GM23338 (cell line): Measurements from ENCODE around the gene CLSTN2. TPM values are rescaled to one million over a fixed set of nuclear protein-coding genes. Genes with fewer than 3 reads are reported as not detected.

Experiments used
- ATAC-seq: fragments of 200-7000 bp; cut with Tn5 transposase; 3 replicates; pipeline ENCODE4 v1.9.1; 2020
- DNase-seq: peaks from one replicate; pipeline ENCODE4 v3.0.0-alpha.2; 2015; ENCODE audit warnings: low spot score
- H2AFZ ChIP-seq: fragments of 200-600 bp; sonication (generic); 2 replicates; pipeline ENCODE4 v1.8.0; 2016; ENCODE audit warnings: antibody characterized with exemption, mild to moderate bottlenecking, moderate library complexity
- H3F3A ChIP-seq: fragments of 200-600 bp; sonication (generic); replicated peaks from 2 replicates; pipeline ENCODE4 v1.8.0; 2017; ENCODE audit warnings: antibody characterized with exemption, mixed run types, low read depth
- H3K27ac ChIP-seq: fragments of 200-600 bp; sonication (generic); 2 replicates; pipeline ENCODE4 v1.6.1; 2016; ENCODE audit warnings: low read depth
- H3K27me3 ChIP-seq: fragments of 200-600 bp; sonication (generic); 2 replicates; pipeline ENCODE4 v1.8.0; 2016; ENCODE audit warnings: mild to moderate bottlenecking, mixed run types, moderate library complexity; ENCODE audit not compliant: insufficient read depth
- H3K36me3 ChIP-seq: fragments of 200-600 bp; sonication (generic); 2 replicates; pipeline ENCODE4 v1.8.0; 2016; ENCODE audit warnings: mild to moderate bottlenecking; ENCODE audit not compliant: insufficient read depth
- H3K4me1 ChIP-seq: fragments of 200-600 bp; sonication (generic); 2 replicates; pipeline ENCODE4 v1.8.0; 2016; ENCODE audit warnings: mild to moderate bottlenecking, moderate library complexity; ENCODE audit not compliant: insufficient read depth
- H3K4me2 ChIP-seq: fragments of 200-600 bp; sonication (generic); 2 replicates; pipeline ENCODE4 v1.7.1; 2017; ENCODE audit warnings: mixed run types
- H3K4me3 ChIP-seq: fragments of 200-600 bp; sonication (generic); 2 replicates; pipeline ENCODE4 v1.6.1; 2016; ENCODE audit warnings: mixed run types
- H3K79me2 ChIP-seq: fragments of 200-600 bp; sonication (generic); replicated peaks from 2 replicates; pipeline ENCODE4 v1.8.0; 2017; ENCODE audit warnings: mild to moderate bottlenecking; ENCODE audit not compliant: insufficient read depth
- H3K9me2 ChIP-seq: fragments of 200-600 bp; sonication (generic); 2 replicates; pipeline ENCODE4 v1.8.0; 2017; ENCODE audit not compliant: insufficient read depth
- H4K20me1 ChIP-seq: fragments of 200-600 bp; sonication (generic); replicated peaks from 2 replicates; pipeline ENCODE4 v1.8.0; 2017; ENCODE audit warnings: mild to moderate bottlenecking; ENCODE audit not compliant: insufficient read depth
- H3K27ac Mint-ChIP-seq: 2 replicates; pipeline ENCODE4 v1.8.0; 2020; ENCODE audit warnings: inconsistent platforms, mild to moderate bottlenecking, moderate library complexity, mixed read lengths
- H3K27me3 Mint-ChIP-seq: 3 replicates; pipeline ENCODE4 v1.8.0; 2022; ENCODE audit warnings: low read depth, mild to moderate bottlenecking, moderate library complexity, mixed read lengths, inconsistent platforms; ENCODE audit not compliant: insufficient read depth, poor library complexity
- H3K36me3 Mint-ChIP-seq: 3 replicates; pipeline ENCODE4 v1.8.0; 2021; ENCODE audit warnings: low read depth, mild to moderate bottlenecking, inconsistent platforms, moderate library complexity, mixed read lengths
- H3K4me1 Mint-ChIP-seq: 3 replicates; pipeline ENCODE4 v1.8.0; 2020; ENCODE audit warnings: mild to moderate bottlenecking, inconsistent platforms, mixed read lengths
- H3K4me3 Mint-ChIP-seq: 3 replicates; pipeline ENCODE4 v1.8.0; 2021; ENCODE audit warnings: moderate library complexity, mild to moderate bottlenecking, inconsistent platforms, mixed read lengths
- H3K9me3 Mint-ChIP-seq: 3 replicates; pipeline ENCODE4 v1.8.0; 2020; ENCODE audit warnings: moderate library complexity, mild to moderate bottlenecking, inconsistent platforms, mixed read lengths
- CREB1 ChIP-seq: fragments of 250-450 bp; sonication (Bioruptor Pico); IDR thresholded peaks from 2 replicates; pipeline ENCODE4 v1.5.0; 2020; ENCODE audit warnings: low read depth, mild to moderate bottlenecking, moderate library complexity
- ETS1 ChIP-seq: IDR thresholded peaks from 2 replicates; pipeline ENCODE4 v1.6.1; 2016; ENCODE audit warnings: antibody characterized with exemption
- EZH2phosphoT487 ChIP-seq: fragments of 200-600 bp; sonication (generic); IDR thresholded peaks from one replicate; pipeline ENCODE4 v1.8.1; 2018; ENCODE audit warnings: antibody characterized with exemption; ENCODE audit not compliant: unreplicated experiment
- JUNB ChIP-seq: IDR thresholded peaks from one replicate; pipeline ENCODE4 v1.6.1; 2016; ENCODE audit warnings: antibody characterized with exemption; ENCODE audit not compliant: unreplicated experiment
- NANOG ChIP-seq: IDR thresholded peaks from 2 replicates; pipeline ENCODE4 v1.6.1; 2016; ENCODE audit warnings: antibody characterized with exemption, borderline replicate concordance
- POLR2AphosphoS5 ChIP-seq: IDR thresholded peaks from 2 replicates; pipeline ENCODE4 v1.6.1; 2016; ENCODE audit warnings: antibody characterized with exemption, low read depth
- REST ChIP-seq: IDR thresholded peaks from one replicate; pipeline ENCODE4 v1.6.1; 2018; ENCODE audit warnings: antibody characterized with exemption; ENCODE audit not compliant: unreplicated experiment
- STAT1 ChIP-seq: IDR thresholded peaks from one replicate; pipeline ENCODE4 v1.6.1; 2016; ENCODE audit warnings: antibody characterized with exemption; ENCODE audit not compliant: unreplicated experiment
- ZNF114 ChIP-seq: fragments of 250-450 bp; sonication (Bioruptor Pico); IDR thresholded peaks from 2 replicates; pipeline ENCODE4 v1.5.0; 2020; ENCODE audit warnings: mild to moderate bottlenecking, moderate library complexity
- ZNF331 ChIP-seq: fragments of 250-450 bp; sonication (Bioruptor Pico); IDR thresholded peaks from 2 replicates; pipeline ENCODE4 v1.5.0; 2020; ENCODE audit warnings: low read depth, mild to moderate bottlenecking, moderate library complexity
- polyA plus RNA-seq: library from polyadenylated mRNA; unstranded; fragments of >200 nt; fragmentation: Nextera tagmentation; extraction: Ambion mirVana; gene quantifications from 2 replicates; pipeline ENCODE4 v1.2.1, GENCODE V29; 2016
- total RNA-seq: library from RNA; depleted of rRNA; stranded (reverse); fragments of >200 nt; shearing (Covaris generic); gene quantifications from 2 replicates; pipeline ENCODE4 v1.2.3, GENCODE V29; 2014
- TF ChIP-seq, protein P1 (sequence below), 2 experiments: fragments of 200-600 bp in 1 of 2; sonication (generic) in 1 of 2; conservative IDR thresholded peaks; 2 replicates each; pipeline versions ENCODE4 v1.5.1 to v1.6.1; 2016 to 2017; ENCODE audit warnings: antibody characterized with exemption in 2 of 2, low read depth in 2 of 2, mild to moderate bottlenecking in 2 of 2, moderate library complexity in 1 of 2

CLSTN2 gene
- total and polyA plus RNA-seq, 2 experiments from 2014 or later = 0.11 to 0.83 TPM

DNA sequence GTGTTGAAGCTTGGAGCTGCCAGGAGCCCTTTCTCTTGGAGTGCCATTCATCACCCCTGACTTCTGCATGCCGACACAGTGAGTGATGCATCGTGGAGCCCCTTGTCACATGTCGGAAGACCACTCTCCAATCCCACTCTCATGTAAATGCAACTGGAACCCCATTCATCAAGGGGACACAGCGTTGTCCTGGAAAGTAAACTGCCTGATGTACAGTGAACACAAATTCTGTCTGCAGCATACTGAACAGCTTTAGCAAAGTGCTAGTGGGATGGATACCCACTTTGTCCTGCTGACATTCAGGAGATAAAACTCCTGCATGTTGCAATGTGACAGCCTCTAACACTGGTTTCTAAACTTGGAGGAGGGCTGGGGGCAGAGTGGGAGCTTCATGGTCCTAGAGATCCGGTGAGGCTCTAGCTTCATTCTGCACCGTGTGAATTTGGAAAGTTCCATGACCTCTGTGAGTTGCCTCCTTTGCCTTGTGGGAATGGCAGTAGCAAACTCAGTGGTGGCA, 194.8 kb downstream of the CLSTN2 start:
- no peaks in the 10 kb centered on the region for H3K27me3 ChIP-seq
- no peaks in the 10 kb centered on the region for H3K79me2 ChIP-seq
- Mint-ChIP-seq H3K27me3 (peaks cover 6% of the 10 kb centered on the region), H3K36me3 (no peaks in the 10 kb centered on the region), H3K4me1 (peaks cover 12% of the 10 kb centered on the region), H3K27ac (no peak overlapping the region), H3K9me3 (no peaks in the 10 kb centered on the region), H3K4me3 (no peak overlapping the region)
- no peak overlapping the region for H3K4me2 ChIP-seq
- H3K4me3 ChIP-seq = no peak overlapping the region
- H4K20me1 ChIP-seq = no peaks in the 10 kb centered on the region
- H3K36me3 ChIP-seq = no peaks in the 10 kb centered on the region
- DNase-seq (no peak), ATAC-seq (no peak)
- H3F3A ChIP-seq = no peaks in the 10 kb centered on the region
- no peak overlapping the region for H3K27ac ChIP-seq
- peak overlapping the region; percentile 23; the same call in 1 of the 2 replicates for H2AFZ ChIP-seq
- H3K9me2 ChIP-seq = peaks cover 12% of the 10 kb centered on the region; the same call in 1 of the 2 replicates
- H3K4me1 ChIP-seq = no peaks in the 10 kb centered on the region
- TF ChIP-seq ZNF331 (CRISPR knock-in tag) = no peak
- TF ChIP-seq STAT1 = no peak
- TF ChIP-seq, protein P1, sequence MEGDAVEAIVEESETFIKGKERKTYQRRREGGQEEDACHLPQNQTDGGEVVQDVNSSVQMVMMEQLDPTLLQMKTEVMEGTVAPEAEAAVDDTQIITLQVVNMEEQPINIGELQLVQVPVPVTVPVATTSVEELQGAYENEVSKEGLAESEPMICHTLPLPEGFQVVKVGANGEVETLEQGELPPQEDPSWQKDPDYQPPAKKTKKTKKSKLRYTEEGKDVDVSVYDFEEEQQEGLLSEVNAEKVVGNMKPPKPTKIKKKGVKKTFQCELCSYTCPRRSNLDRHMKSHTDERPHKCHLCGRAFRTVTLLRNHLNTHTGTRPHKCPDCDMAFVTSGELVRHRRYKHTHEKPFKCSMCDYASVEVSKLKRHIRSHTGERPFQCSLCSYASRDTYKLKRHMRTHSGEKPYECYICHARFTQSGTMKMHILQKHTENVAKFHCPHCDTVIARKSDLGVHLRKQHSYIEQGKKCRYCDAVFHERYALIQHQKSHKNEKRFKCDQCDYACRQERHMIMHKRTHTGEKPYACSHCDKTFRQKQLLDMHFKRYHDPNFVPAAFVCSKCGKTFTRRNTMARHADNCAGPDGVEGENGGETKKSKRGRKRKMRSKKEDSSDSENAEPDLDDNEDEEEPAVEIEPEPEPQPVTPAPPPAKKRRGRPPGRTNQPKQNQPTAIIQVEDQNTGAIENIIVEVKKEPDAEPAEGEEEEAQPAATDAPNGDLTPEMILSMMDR (conservative IDR thresholded peaks at IDR 0.05; ENCODE audit: low read depth in 2 of 2) = no peak
- TF ChIP-seq ZNF114 (CRISPR knock-in tag) = no peak
- TF ChIP-seq POLR2AphosphoS5 = no peak
- no peak for TF ChIP-seq JUNB
- TF ChIP-seq NANOG = no peak
- TF ChIP-seq ETS1 = no peak
- TF ChIP-seq EZH2phosphoT487 = no peak

DNA sequence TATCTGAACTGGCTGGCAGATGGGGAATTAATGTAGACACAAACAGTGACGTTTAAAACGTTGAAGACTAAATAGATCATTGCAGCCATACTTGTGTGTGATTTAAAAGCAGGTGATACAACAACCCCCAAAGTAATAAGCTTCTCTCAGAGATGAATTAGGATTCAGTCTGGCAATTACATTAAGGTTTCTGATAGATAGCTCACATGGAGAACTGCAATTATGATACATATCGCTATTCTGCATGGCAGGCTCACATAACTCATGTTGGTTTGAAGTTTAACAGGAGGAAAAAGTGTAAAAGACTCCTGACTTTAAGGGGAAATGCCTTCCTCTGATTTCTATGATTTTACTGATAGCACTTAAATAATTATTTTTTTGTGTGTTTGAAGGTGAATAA, 196.9 kb downstream of the CLSTN2 start:
- no peaks in the 10 kb centered on the region for H3K27me3 ChIP-seq
- H2AFZ ChIP-seq = no peak overlapping the region
- H3K36me3 Mint-ChIP-seq = no peaks in the 10 kb centered on the region
- H3K9me2 ChIP-seq = peaks cover 12% of the 10 kb centered on the region
- no peak overlapping the region for H3K4me3 ChIP-seq
- H3K27ac Mint-ChIP-seq = no peak overlapping the region
- no peaks in the 10 kb centered on the region for H3K9me3 Mint-ChIP-seq
- DNase-seq = no peak
- no peak overlapping the region for H3K4me3 Mint-ChIP-seq
- no peak overlapping the region for H3K4me2 ChIP-seq
- H3F3A ChIP-seq = no peaks in the 10 kb centered on the region
- no peak overlapping the region for H3K27ac ChIP-seq
- H3K79me2 ChIP-seq = no peaks in the 10 kb centered on the region
- H3K4me1 Mint-ChIP-seq = peaks cover 19% of the 10 kb centered on the region
- ATAC-seq = no peak
- H3K27me3 Mint-ChIP-seq = peaks cover 6% of the 10 kb centered on the region
- H3K4me1 ChIP-seq = 0 out of 2 replicates have a peak, but pooled peaks cover 7% of the 10 kb centered on the region
- no peaks in the 10 kb centered on the region for H4K20me1 ChIP-seq
- no peaks in the 10 kb centered on the region for H3K36me3 ChIP-seq
- TF ChIP-seq REST (no peak), ZNF114 (CRISPR knock-in tag) (no peak), ZNF331 (CRISPR knock-in tag) (no peak), CREB1 (CRISPR knock-in tag) (no peak), EZH2phosphoT487 (no peak)
